ENCODE data around the gene ATXN1. TPM values are rescaled to one million over a fixed set of nuclear protein-coding genes. Genes with fewer than 3 reads are reported as not detected.

ATXN1 gene
- total RNA-seq, 1 donor, result 45.3 TPM

- peak; percentile 56 for DNase-seq (ENCODE audit: low read depth)
- no peak overlapping the region for H3K4me3 ChIP-seq (ENCODE audit: low read depth, low read length)
- peak; percentile 67 for TF ChIP-seq CTCF (IDR thresholded peaks at IDR 0.05; ENCODE audit: insufficient read depth, low read depth, low read length)
These were observed 250.1 kb downstream of the ATXN1 start for GRCh38 chr6:16511040-16511660.

GRCh38 chr6:16510245-16510644, 251.0 kb downstream of the ATXN1 start:
- DNase-seq (ENCODE audit: low read depth), result no peak
- TF ChIP-seq CTCF (IDR thresholded peaks at IDR 0.05; ENCODE audit: insufficient read depth, low read depth, low read length), result no peak
- H3K4me3 ChIP-seq (ENCODE audit: low read depth, low read length), result no peak overlapping the region

GRCh38 chr6:16508959-16509358, 252.3 kb downstream of the ATXN1 start:
- TF ChIP-seq CTCF (IDR thresholded peaks at IDR 0.05; ENCODE audit: insufficient read depth, low read depth, low read length), result no peak
- H3K4me3 ChIP-seq (ENCODE audit: low read depth, low read length), result no peak overlapping the region
- DNase-seq (ENCODE audit: low read depth), result no peak

- TF ChIP-seq CTCF (IDR thresholded peaks at IDR 0.05; ENCODE audit: insufficient read depth, low read depth, low read length), result no peak
- H3K4me3 ChIP-seq (ENCODE audit: low read depth, low read length), result no peak overlapping the region
- peak; percentile 71 for DNase-seq (ENCODE audit: low read depth)
These were observed 255.4 kb downstream of the ATXN1 start for GRCh38 chr6:16505711-16506357.

- DNase-seq (ENCODE audit: low read depth), result no peak
- no peak for TF ChIP-seq CTCF (IDR thresholded peaks at IDR 0.05; ENCODE audit: insufficient read depth, low read depth, low read length)
- no peak overlapping the region for H3K4me3 ChIP-seq (ENCODE audit: low read depth, low read length)
These were observed 256.7 kb downstream of the ATXN1 start for GRCh38 chr6:16504609-16505008.

- TF ChIP-seq CTCF (IDR thresholded peaks at IDR 0.05; ENCODE audit: insufficient read depth, low read depth, low read length), result no peak
- H3K4me3 ChIP-seq (ENCODE audit: low read depth, low read length), result no peak overlapping the region
- no peak for DNase-seq (ENCODE audit: low read depth)
These were observed 257.3 kb downstream of the ATXN1 start for GRCh38 chr6:16503970-16504415.
